HCT116 (cell line): ENCODE data around the gene TNS3. TPM values are rescaled to one million over a fixed set of nuclear protein-coding genes. Genes with fewer than 3 reads are reported as not detected.

Source experiments
- ATAC-seq: fragments of 200-7000 bp; cut with Tn5 transposase; 2 replicates; pipeline ENCODE4 v1.9.1; 2020; ENCODE audit warnings: mild to moderate bottlenecking, moderate library complexity
- BruUV-seq: library from RNA; stranded (reverse); fragments of 400-500 nt; replicated peaks from 2 replicates; lab custom pipeline; 2021; lab: Mats Ljungman, UMichigan
- CTCF ChIA-PET: fragments of 300-600 bp; sonication (Branson Sonifier 250); formaldehyde crosslinking; loops from one replicate; lab custom pipeline; 2021; ENCODE audit warnings: antibody characterized with exemption; lab: Charles Lee
- POLR2A ChIA-PET: fragments of 300-600, 350-600 bp; sonication (Branson Sonifier 250); formaldehyde crosslinking; loops from one replicate; lab custom pipeline; 2021; ENCODE audit warnings: antibody characterized with exemption; lab: Charles Lee
- RAD21 ChIA-PET, 2 experiments: fragments of 300-600 bp; sonication (Branson Sonifier 250); formaldehyde crosslinking; loops; one replicate each; lab custom pipeline; 2023; ENCODE audit warnings: low total read pairs in 2 of 2; ENCODE audit not compliant: uncharacterized antibody in 2 of 2, unreplicated experiment in 2 of 2, low non-redundant PET in 1 of 2; lab: Charles Lee
- DNase-seq: peaks from one replicate; pipeline ENCODE4 v3.0.0-alpha.2; 2010; ENCODE audit warnings: low read depth, low spot score
- H2AFZ ChIP-seq: fragments of 200-600 bp; shearing (Covaris generic), sonication (generic); 2 replicates; pipeline ENCODE4 v1.6.1; 2017; ENCODE audit warnings: low read depth, mixed run types, mixed read lengths, antibody characterized with exemption, low read length; ENCODE audit not compliant: poor library complexity, severe bottlenecking
- H3K27ac ChIP-seq: 2 replicates; pipeline ENCODE4 v1.5.1; 2012; ENCODE audit warnings: low read depth, low read length
- H3K27me3 ChIP-seq: fragments of 200-600 bp; sonication (generic); 2 replicates; pipeline ENCODE4 v1.6.1; 2016; ENCODE audit warnings: mixed run types, low read length, mixed read lengths; ENCODE audit not compliant: insufficient read depth
- H3K36me3 ChIP-seq, 2 experiments: fragments of 200-500 bp in 1 of 2; fragments of 200-600 bp in 1 of 2; sonication (Bioruptor generic) in 1 of 2; sonication (generic) in 1 of 2; 2 replicates each; pipeline versions ENCODE4 v1.5.1 to v1.6.1; 2014 to 2016; ENCODE audit warnings: low read length in 2 of 2, inconsistent platforms in 1 of 2, mixed read lengths in 1 of 2, mixed run types in 1 of 2; ENCODE audit not compliant: insufficient read depth in 2 of 2, control insufficient read depth in 1 of 2
- H3K4me1 ChIP-seq, 2 experiments: fragments of 200-600 bp in 1 of 2; sonication (generic) in 1 of 2; 2 replicates each; pipeline versions ENCODE4 v1.5.1 to v1.6.1; 2012 to 2017; ENCODE audit warnings: low read length in 2 of 2, inconsistent platforms in 1 of 2, mild to moderate bottlenecking in 1 of 2, mixed read lengths in 1 of 2, mixed run types in 1 of 2, moderate library complexity in 1 of 2; ENCODE audit not compliant: insufficient read depth in 2 of 2, control insufficient read depth in 1 of 2
- H3K4me2 ChIP-seq: fragments of 200-600 bp; sonication (generic); 2 replicates; pipeline ENCODE4 v1.6.1; 2017; ENCODE audit warnings: mixed run types, low read length, mixed read lengths
- H3K4me3 ChIP-seq, 2 experiments: fragments of 200-600 bp in 1 of 2; sonication (generic) in 1 of 2; replicated peaks in 1 of 2; 2 replicates each; pipeline ENCODE4 v1.5.1; 2011 to 2016; ENCODE audit warnings: low read length in 2 of 2, control low read depth in 1 of 2, low read depth in 1 of 2, mild to moderate bottlenecking in 1 of 2, mixed read lengths in 1 of 2, mixed run types in 1 of 2
- H3K79me2 ChIP-seq: fragments of 200-600 bp; sonication (generic); 2 replicates; pipeline ENCODE4 v1.6.1; 2017; ENCODE audit warnings: mild to moderate bottlenecking, mixed run types, low read length, moderate library complexity, mixed read lengths; ENCODE audit not compliant: insufficient read depth
- H3K9ac ChIP-seq: fragments of 200-600 bp; sonication (generic); 2 replicates; pipeline ENCODE4 v1.6.1; 2016; ENCODE audit warnings: low read length, mixed read lengths
- H3K9me2 ChIP-seq: fragments of 200-600 bp; sonication (generic), shearing (Covaris generic); 2 replicates; pipeline ENCODE4 v1.6.1; 2017; ENCODE audit warnings: mixed run types, mild to moderate bottlenecking, moderate library complexity; ENCODE audit not compliant: insufficient read depth
- H3K9me3 ChIP-seq, 2 experiments: fragments of 200-500 bp in 1 of 2; fragments of 200-600 bp in 1 of 2; sonication (Bioruptor generic) in 1 of 2; sonication (generic) in 1 of 2; 2 replicates each; pipeline ENCODE4 v1.6.1; 2014 to 2017; ENCODE audit warnings: low read length in 2 of 2, mixed read lengths in 2 of 2, inconsistent platforms in 1 of 2, low read depth in 1 of 2, mild to moderate bottlenecking in 1 of 2, mixed run types in 1 of 2, moderate library complexity in 1 of 2; ENCODE audit not compliant: control insufficient read depth in 1 of 2, insufficient read depth in 1 of 2
- H4K20me1 ChIP-seq: fragments of 200-600 bp; sonication (generic), shearing (Covaris generic); 2 replicates; pipeline ENCODE4 v1.6.1; 2017; ENCODE audit warnings: mixed run types, mild to moderate bottlenecking, moderate library complexity; ENCODE audit not compliant: insufficient read depth
- CBX3 ChIP-seq: IDR thresholded peaks from 2 replicates; pipeline ENCODE4 v1.6.1; 2012; ENCODE audit warnings: low read depth
- CEBPB ChIP-seq: IDR thresholded peaks from 2 replicates; pipeline ENCODE4 v1.6.1; 2012; ENCODE audit warnings: low read depth
- EGR1 ChIP-seq: IDR thresholded peaks from 2 replicates; pipeline ENCODE4 v1.6.1; 2012; ENCODE audit warnings: low read depth
- EZH2 ChIP-seq: fragments of 200-600 bp; sonication (generic); IDR thresholded peaks from 2 replicates; pipeline ENCODE4 v1.6.1; 2017; ENCODE audit warnings: antibody characterized with exemption, mixed run types
- FOSL1 ChIP-seq: IDR thresholded peaks from 2 replicates; pipeline ENCODE4 v1.6.1; 2012; ENCODE audit warnings: low read depth
- JUND ChIP-seq: IDR thresholded peaks from 2 replicates; pipeline ENCODE4 v1.6.1; 2012
- MAX ChIP-seq: IDR thresholded peaks from 2 replicates; pipeline ENCODE4 v1.6.1; 2012
- POLR2A ChIP-seq: IDR thresholded peaks from 2 replicates; pipeline ENCODE4 v1.7.0; 2011; ENCODE audit warnings: borderline replicate concordance; ENCODE audit not compliant: insufficient read depth, insufficient read length; ENCODE audit errors: extremely low read depth
- POLR2AphosphoS5 ChIP-seq: IDR thresholded peaks from 2 replicates; pipeline ENCODE4 v1.6.1; 2011; ENCODE audit warnings: mild to moderate bottlenecking, low read depth, low read length, moderate library complexity
- RAD21 ChIP-seq: IDR thresholded peaks from 2 replicates; pipeline ENCODE4 v1.6.1; 2012; ENCODE audit warnings: low read depth, mild to moderate bottlenecking
- REST ChIP-seq: IDR thresholded peaks from 2 replicates; pipeline ENCODE4 v1.6.1; 2012; ENCODE audit warnings: low read depth
- SP1 ChIP-seq: IDR thresholded peaks from 2 replicates; pipeline ENCODE4 v1.6.1; 2012; ENCODE audit warnings: low read depth
- TCF7L2 ChIP-seq: IDR thresholded peaks from 2 replicates; pipeline ENCODE4 v1.7.0; 2011; ENCODE audit warnings: borderline replicate concordance, inconsistent platforms; ENCODE audit not compliant: insufficient read depth, insufficient read length; ENCODE audit errors: extremely low read depth
- ZNF274 ChIP-seq: fragments of 200-500 bp; sonication (Bioruptor generic); IDR thresholded peaks from 2 replicates; pipeline ENCODE4 v1.6.1; 2014; ENCODE audit warnings: mild to moderate bottlenecking, low read depth, low read length, inconsistent platforms
- intact Hi-C: fragments of 100-400 bp; cut with micrococcal nuclease; formaldehyde crosslinking; loops from 2 replicates; pipeline ENCODE4 v1.10.0; 2022
- total RNA-seq: library from RNA; stranded (reverse); gene quantifications from one replicate; pipeline ENCODE4 v1.2.1, GENCODE V29; 2021; ENCODE audit not compliant: unreplicated experiment
- TF ChIP-seq, protein P1 (sequence below): IDR thresholded peaks from 2 replicates; pipeline ENCODE4 v1.6.1; 2011; ENCODE audit warnings: mild to moderate bottlenecking, low read length, moderate library complexity; ENCODE audit not compliant: insufficient replicate concordance; ENCODE audit errors: extremely low read depth

The TNS3 gene
- total RNA-seq, 1 experiment from 2014 or later: 9.1 TPM

- Histone ChIP-seq H3K4me3 (no peak overlapping the region), H3K9me2 (no peaks in the 10 kb centered on the region), H3K36me3 (no peaks in the 10 kb centered on the region), H3K79me2 (no peaks in the 10 kb centered on the region), H3K27ac (no peak overlapping the region), H2AFZ (no peak overlapping the region), H3K4me1 (no peaks in the 10 kb centered on the region), H3K9me3 (no peaks in the 10 kb centered on the region)
- intact Hi-C loops: no loop called here
- no TSS peak for BruUV-seq
- POLR2A ChIA-PET: no interaction called here
- DNase-seq: no peak
- TF ChIP-seq CBX3: no peak
- TF ChIP-seq CEBPB: no peak
- no peak for TF ChIP-seq POLR2AphosphoS5
- TF ChIP-seq EZH2: no peak
- TF ChIP-seq, all 23 proteins: peak for 0
- ATAC-seq: no peak
- CTCF ChIA-PET: no interaction called here
- Histone ChIP-seq H3K9ac (no peak overlapping the region), H4K20me1 (no peaks in the 10 kb centered on the region), H3K27me3 (no peaks in the 10 kb centered on the region), H3K4me2 (no peak overlapping the region)
- RAD21 ChIA-PET: no interaction called here
Observed at GRCh38 chr7:47419471-47419870, 162.4 kb downstream of the TNS3 start.

DNA sequence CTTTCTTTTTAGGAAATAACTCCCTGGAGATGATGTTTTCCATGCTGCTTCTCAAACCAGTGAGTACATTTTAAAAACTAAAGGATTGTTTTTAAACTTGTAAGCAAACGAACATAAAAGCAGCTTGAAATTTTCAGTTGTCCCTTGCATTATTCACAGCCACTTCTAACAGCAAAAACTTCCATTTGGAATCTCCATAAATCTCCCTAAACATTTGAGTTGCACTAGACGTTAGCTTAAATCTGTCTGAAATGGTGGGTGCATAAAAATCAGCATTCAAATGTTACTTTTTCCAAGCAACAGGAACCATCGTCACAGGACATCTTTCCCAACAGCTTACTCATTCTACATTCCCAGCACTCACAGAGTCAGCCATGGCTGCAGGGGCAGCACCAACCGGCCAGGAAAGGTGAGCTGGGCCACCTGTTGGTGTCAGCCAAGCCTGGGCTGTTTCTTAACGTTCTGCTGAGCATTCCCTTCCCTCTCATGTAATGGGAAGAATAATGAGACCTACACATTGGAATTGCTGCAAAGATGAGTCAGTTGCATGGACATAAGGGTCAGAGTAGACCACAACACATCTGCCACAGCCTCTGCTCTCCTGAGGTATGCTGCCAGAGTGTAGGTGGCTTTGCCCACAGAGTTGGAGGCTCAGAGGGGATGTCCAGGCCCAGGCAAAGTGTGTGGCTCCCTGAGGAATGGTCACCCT lies 163.2 kb downstream of the TNS3 start:
- ChIA-PET RAD21 (no interaction called here), POLR2A (no interaction called here), CTCF (interaction anchor here (2.8 kb wide), 1 partner anchor 16 kb away, joined by 11 read pairs; no protein-coding TSS in a partner anchor)
- H3K9me3 ChIP-seq: no peaks in the 10 kb centered on the region
- H3K27me3 ChIP-seq: no peaks in the 10 kb centered on the region
- no peaks in the 10 kb centered on the region for H4K20me1 ChIP-seq
- H3K36me3 ChIP-seq: no peaks in the 10 kb centered on the region
- no peaks in the 10 kb centered on the region for H3K4me1 ChIP-seq
- no peak overlapping the region for H3K4me3 ChIP-seq
- H3K4me2 ChIP-seq: no peak overlapping the region
- H3K9me2 ChIP-seq: no peaks in the 10 kb centered on the region
- no TSS peak for BruUV-seq
- no peak overlapping the region for H3K27ac ChIP-seq
- no peak overlapping the region for H3K9ac ChIP-seq
- no peak overlapping the region for H2AFZ ChIP-seq
- no peaks in the 10 kb centered on the region for H3K79me2 ChIP-seq
- no peak for DNase-seq
- intact Hi-C loops: no loop called here
- ATAC-seq: no peak
- TF ChIP-seq CBX3: no peak
- no peak for TF ChIP-seq EGR1
- no peak for TF ChIP-seq EZH2
- TF ChIP-seq ZNF274: no peak
- TF ChIP-seq, protein P1, sequence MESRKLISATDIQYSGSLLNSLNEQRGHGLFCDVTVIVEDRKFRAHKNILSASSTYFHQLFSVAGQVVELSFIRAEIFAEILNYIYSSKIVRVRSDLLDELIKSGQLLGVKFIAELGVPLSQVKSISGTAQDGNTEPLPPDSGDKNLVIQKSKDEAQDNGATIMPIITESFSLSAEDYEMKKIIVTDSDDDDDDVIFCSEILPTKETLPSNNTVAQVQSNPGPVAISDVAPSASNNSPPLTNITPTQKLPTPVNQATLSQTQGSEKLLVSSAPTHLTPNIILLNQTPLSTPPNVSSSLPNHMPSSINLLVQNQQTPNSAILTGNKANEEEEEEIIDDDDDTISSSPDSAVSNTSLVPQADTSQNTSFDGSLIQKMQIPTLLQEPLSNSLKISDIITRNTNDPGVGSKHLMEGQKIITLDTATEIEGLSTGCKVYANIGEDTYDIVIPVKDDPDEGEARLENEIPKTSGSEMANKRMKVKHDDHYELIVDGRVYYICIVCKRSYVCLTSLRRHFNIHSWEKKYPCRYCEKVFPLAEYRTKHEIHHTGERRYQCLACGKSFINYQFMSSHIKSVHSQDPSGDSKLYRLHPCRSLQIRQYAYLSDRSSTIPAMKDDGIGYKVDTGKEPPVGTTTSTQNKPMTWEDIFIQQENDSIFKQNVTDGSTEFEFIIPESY: no peak
- TF ChIP-seq MAX: no peak
- no peak for TF ChIP-seq CEBPB
- no peak for TF ChIP-seq POLR2A
- TF ChIP-seq SP1: no peak
- no peak for TF ChIP-seq REST
- no peak for TF ChIP-seq TCF7L2
- TF ChIP-seq RAD21: no peak
- TF ChIP-seq FOSL1: no peak
- TF ChIP-seq JUND: no peak
